NT2/D1 (cell line): ENCODE results near the gene C5orf52.

ENCODE experiments used
- SUZ12 ChIP-seq: IDR thresholded peaks from 2 replicates; pipeline ENCODE4 v1.6.1; 2011; ENCODE audit not compliant: insufficient read length, insufficient read depth; ENCODE audit errors: extremely low read depth
- YY1 ChIP-seq: IDR thresholded peaks from 2 replicates; pipeline ENCODE4 v1.6.1; 2011; ENCODE audit not compliant: insufficient read length, insufficient read depth
- ZNF274 ChIP-seq: IDR thresholded peaks from 2 replicates; pipeline ENCODE4 v1.6.1; 2011; ENCODE audit warnings: mild to moderate bottlenecking, low read depth, low read length

- TF ChIP-seq YY1 (no peak), ZNF274 (no peak), SUZ12 (no peak)
Measured at GRCh38 chr5:157665467-157666070, 5.8 kb upstream of the C5orf52 start.
